Endometrial microvascular endothelial cells (primary cell): ENCODE data around the gene JAKMIP3. TPM values are rescaled to one million over a fixed set of nuclear protein-coding genes. Genes with fewer than 3 reads are reported as not detected.

Experiments
- in situ Hi-C: cut with HindIII; loops from 2 replicates; pipeline ENCODE4 v1.10.0; 2017; ENCODE audit warnings: low sequenced_read_pairs, low pct_unique_long_range_greater_than_20kb; ENCODE audit errors: inconsistent ontology term
- total RNA-seq: library from RNA; depleted of rRNA; stranded (reverse); fragments of >200 nt; gene quantifications from one replicate; pipeline ENCODE4 v1.2.3, GENCODE V29; 2015; ENCODE audit errors: inconsistent ontology term

Gene JAKMIP3
- total RNA-seq: not detected

DNA sequence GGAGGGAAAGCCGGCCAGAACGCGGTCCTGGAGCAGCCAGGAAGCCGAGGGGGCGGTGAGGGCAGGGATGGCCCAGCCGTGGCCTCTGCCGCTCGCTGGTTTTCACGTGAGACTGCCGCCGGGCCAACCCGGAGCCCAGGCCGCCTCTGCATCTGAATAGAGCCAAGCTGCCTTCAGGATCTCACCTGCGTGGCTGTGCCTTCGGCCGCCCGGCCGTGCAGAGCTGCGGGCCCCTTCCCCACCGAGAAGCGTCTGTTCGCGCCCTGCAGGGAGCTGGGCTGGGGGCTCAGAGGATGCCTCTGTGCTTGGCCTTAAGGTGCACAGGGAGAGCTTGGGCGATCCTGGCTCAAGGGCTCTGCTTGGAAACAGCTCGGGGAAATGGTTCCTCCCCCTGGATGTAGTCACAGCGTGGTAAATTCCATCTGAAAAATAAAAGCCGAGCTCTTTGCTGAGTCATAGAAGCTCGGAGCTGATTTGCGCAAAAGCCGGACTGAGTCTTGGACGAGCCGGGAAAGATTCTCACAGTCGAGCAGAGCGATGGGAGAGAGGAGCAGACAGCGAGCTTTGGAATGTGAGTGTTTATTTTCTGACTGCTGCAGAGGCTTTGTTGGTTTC is at the start of gene JAKMIP3:
Gene JAKMIP3, plus strand, starts transcription at position 456 of the 615 bp plus-strand sequence. CDS start 38,863 bp downstream, outside the sequence.
- in situ Hi-C loops: no loop called here

DNA sequence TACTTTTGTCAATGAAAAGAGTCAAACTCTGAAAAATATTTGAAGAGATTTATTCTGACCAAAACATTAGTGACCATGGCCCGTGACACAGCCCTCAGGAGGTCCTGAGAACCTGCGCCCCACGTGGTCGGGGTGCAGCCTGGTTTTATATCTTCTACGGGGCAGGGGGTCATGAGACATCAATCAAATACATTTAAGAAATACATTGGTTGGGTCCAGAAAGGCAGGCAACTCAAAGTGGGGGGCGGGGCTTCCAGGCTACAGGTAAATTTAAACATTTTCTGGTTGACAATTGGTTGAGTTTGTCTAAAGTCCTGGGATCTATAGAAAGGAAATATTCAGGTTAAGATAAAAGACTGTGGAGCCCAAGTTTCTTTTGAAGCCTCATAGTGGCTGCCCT is 49.2 kb upstream of the JAKMIP3 start:
- in situ Hi-C loops: no loop called here

DNA sequence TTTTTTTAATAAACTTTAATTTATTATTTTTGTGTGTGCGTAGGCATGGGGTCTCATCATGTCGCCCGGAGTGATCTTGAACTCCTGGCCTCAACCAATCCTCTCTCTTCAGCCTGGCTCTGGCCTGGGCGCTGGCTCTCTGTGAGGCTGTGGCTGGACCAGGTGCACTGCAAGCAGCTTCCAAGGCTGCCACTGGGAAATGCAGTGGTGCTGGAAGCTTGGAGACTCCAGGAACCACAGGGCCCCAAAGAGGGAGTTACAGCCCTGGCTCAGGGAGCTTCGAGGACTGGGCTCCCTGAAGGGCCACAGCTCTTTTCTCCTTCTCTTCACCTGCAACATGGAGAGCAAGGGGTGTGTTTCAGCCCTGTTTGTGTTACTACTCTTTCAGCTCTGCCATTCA is 47.3 kb upstream of the JAKMIP3 start:
- in situ Hi-C loops: no loop called here

DNA sequence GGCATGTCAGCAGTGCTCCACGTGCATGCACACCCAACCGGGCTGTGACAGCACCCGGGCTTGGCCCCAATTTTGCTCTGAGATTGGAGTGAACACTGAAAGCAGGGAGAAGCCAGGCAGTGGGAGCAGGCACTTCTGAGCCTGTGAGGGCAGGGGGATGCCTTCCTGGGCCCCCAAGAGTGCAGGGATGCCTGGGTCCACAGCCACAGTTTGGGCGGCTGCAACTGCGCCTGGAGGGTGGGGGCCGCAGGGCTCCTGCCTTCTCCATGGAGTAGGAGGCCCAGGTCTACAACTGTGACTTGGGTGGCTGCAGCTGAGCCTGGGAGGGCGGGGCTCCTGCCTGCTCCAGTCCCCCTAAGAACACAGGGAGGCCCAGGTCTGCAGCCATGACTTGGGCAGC is 46.4 kb upstream of the JAKMIP3 start:
- in situ Hi-C loops: no loop called here

DNA sequence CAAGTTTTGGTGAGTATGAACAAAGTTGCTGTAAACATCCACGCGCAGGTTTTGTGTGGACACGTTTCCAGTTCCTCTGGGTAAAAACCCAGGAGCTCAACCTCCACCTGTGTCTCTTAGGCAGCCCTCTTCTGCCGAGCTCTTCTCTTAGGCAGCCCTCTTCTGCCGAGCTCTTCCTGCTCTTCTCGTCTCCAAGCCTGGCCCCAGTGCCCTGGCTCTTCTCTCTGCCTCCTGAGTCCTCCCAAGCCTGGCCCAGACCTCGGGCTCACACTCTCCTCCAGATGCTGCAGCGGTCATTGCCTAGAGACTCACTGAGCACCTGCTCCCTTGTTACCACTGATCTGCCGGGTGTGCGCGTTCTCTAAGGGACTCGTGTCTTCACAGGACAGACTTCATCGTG is 45.3 kb upstream of the JAKMIP3 start:
- in situ Hi-C loops: no loop called here

DNA sequence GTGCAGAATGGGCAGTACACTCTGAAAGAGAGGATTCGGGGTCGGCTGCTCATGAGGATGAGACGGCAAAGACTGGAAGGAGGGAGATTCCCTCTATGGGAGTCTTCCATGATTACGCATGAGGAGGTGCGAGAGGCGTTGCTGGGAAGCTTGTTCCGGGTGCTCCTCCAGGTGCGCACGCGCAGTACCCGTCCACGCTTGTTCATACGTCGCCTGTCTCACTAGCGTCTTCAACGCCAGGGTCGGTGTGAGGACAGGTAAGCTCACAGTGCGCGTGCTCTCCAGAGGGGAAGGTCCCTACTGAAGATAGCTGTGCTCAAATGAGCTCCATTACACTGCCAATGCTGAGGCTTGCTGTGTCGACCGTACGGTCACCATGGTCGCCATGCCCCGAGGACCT is 44.7 kb upstream of the JAKMIP3 start:
- in situ Hi-C loops: no loop called here

DNA sequence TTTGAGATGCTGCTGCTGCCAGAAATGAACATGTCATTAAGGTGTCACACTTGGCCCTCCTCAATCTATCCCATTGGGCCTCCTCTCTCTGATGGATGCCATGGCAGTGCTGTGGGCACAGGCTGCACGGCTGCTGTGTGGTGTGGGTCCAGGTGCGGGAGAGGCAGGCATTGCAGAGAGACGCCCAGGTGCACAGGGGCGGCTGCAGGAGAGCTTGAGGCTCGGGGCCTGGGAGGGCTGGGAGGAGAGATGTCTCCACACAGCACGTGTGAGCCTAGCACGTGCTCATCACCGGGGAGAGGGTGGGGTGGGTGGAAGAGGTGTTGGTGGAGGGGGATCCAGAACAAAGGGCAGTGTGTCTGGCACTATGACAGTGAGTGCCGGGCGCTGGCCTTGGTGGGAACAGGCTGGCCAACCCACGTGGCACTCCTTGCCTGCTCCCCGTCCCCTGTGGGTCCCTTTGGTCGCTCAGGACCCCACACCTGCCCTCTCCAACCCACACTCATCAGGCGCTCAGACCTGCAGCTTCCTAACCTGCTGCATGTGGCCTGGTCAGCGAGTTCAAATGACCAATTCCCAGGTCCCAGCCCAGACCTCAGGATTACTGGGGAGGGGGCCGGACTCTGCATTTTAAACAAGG is 44.1 kb upstream of the JAKMIP3 start:
- in situ Hi-C loops: no loop called here

DNA sequence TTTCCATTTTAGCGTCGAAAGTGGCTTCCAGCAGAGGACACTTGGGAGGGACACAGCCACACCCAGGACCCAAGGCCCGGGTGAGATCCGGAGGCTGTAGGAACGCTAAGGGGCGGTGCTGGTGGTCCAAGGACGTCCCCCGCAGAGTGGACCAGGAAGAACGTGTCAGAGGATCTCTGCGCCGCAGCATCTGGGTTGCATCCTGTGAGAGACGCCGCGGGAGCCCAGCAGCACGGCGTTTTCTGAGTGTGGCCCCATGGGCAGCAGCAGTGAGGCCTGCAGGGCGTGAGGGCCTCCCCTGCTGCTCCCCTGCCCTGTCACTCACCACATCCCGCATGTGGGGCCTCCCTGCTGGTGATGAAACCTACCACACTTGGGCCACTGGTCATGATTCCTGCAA is 43.5 kb upstream of the JAKMIP3 start:
- in situ Hi-C loops: no loop called here

DNA sequence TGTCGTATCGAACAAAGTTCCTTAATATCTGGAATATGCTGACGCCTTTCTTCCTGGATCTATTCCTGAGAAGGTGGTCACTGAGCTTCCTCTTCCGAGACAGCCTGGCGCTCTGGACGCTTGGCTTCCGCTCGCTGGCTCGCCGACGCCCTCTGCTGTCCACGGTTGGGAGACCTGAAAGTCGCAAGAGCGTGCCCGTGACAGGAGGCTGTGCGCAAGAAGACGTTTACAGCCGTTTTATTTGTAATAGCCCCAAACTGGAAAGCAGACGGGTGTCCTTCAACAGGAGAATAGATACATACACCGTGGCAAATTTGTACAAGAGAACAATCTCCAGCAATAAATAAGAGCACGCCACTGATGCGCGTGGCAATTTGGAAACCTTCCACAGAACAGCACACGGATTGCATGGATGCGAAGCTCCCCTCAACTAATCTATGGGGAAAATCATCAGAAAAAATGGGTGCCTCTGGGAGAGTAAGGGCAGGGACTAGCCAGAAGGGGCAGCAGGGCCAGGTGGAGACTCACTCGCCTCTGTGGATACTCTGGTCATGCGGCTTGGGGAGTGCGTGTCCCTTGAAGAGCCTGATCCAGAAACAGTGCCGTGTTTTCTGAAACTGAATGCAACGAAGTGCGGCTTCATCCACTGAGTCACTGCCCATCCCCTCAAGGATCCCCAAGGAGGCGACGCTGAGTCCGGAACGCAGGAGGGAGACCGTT is 42.5 kb upstream of the JAKMIP3 start:
- in situ Hi-C loops: no loop called here

DNA sequence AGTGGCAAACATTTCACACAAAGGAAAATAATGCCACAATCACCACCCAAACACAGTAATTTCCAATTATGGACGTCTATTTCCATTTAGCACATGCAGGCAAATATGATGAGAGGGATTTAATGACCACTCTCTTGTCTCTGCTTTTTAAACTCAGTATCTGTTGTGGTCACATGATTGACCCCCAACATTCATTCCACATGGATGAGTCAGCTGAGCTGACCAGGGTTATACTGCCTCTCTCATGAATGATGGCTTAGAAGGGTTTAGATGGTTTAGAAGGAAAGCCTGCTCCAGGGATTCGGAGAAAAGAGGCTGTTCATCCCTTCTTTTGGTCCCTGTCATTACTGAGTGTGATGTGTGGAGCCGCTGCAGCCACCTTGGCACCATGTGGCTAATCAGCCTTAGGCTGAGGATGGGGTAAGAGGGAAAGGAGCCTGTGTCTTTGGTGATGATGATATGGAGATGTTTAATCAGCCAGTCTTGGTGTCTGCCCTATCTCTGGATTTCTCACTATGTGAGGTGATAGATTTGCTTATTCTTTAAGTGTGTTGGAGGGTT is 38.2 kb upstream of the JAKMIP3 start:
- in situ Hi-C loops: no loop called here

DNA sequence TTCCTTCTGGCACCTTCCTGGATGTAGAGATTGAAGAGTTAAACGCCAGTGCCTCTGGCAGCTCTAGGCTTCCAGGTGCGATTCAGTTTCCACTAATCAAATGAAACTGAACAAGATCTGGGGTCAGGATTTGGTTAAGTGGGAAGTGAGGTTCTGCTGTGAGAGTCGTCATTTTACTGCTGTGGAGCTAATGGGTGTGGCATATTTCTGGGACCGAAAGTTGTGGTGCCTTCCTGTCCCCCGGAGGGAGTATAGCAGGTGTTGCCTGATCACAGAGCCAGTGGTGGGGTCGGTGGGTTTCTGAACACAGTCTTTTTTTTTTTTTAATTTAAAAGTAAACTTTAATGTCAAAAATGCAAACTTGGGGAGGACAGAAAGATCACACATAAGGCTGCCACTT is 37.0 kb upstream of the JAKMIP3 start:
- in situ Hi-C loops: no loop called here

DNA sequence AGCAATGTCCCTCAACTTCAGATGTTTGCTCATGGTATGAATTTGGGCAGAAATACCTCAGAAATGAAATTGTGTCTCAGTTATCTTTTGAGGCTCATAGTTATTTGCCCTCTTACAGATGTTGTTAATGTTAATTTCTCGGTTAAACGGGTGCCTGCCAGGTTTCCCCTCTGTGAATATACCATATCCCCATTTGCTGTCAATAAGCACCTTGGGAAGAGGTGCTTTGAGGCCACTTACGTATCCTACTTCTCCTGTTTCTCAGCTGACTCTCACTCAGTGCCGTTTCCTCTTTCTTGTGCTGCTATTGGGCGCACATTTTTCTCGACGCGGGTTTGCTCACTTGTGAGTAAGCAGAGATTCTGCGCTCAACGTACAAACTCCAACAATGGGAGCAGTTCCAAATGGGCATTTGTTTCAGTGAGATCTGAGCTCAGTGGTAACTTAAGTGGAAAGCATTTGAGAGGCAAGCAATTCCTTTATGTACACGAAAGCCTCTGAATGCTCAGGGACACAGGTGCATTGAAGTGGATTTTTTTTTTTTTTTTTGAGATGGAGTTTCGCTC is 34.8 kb upstream of the JAKMIP3 start:
- in situ Hi-C loops: no loop called here

DNA sequence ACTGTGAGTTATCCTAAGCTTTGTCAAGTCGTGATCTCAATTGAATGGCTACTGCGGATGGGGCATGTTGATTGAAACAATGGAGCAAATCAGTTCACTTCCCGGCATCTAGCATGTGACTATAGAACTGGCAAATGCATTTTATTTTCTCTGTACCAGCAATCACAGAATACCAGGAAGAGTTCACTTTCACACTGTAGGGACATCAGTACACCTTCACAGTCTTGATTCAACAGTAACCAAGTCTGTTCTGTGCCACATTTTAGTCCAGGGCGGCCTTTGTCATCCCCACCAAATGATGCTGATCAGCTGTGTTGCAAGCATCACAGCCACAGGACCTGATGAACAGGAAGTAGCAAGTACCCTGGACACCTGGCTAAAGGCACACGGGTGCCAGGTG is 32.1 kb upstream of the JAKMIP3 start:
- in situ Hi-C loops: no loop called here

DNA sequence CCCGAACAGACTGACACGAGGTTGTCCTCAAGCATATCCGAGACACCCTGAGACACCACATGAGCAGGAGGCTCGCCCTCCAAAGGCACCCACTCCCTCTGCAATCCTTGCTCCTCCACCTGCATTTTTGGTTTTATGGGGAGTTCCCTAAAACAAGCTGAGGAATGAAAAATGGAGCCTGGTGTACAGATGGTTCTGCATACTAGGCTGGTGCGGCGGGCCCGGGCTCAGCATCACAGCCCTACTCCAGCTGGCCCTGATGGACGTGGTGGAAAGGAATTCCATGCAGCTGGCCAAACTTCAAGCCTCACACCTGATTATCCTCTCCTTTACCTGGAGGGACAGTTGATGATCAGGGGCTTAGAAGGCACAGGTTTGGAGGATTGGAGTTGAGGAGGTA is 30.3 kb upstream of the JAKMIP3 start:
- in situ Hi-C loops: no loop called here

DNA sequence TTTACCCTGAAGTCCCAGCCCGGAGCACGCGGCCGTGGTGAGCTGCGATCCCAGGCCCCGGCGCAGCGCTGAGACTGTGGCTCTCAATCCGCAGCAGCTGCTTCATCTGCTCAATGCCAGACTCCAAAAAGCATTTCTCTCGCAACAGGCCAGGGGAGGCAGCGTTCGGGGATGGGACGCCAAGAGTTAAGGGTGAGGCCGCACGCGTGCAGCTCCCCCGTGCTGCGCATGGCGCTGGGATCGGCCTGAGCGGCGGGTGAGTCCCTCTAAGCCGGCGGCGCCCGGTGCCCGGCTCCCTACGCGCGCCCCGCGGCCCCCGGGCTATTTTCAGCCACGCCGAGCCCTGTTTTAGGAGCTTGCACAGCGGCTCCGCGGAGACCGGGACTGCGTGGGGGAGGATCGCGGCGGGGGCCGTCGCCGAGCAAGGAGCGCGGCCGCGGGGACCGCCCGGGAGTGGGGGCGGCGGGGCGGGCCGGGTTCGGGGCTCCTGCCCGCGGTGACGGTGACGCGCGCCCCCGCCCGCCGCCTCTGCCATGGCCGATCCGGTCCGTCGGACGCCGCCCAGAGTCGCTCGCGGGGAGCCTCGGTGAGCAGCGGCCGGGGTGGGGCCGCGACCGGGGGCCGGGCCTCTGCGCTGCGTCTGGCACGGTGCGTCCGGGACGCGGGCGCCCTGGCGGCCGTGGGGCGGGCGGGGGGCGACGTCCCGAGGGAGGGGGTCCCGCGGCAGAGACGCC is 29.4 kb upstream of the JAKMIP3 start:
- in situ Hi-C loops: no loop called here

DNA sequence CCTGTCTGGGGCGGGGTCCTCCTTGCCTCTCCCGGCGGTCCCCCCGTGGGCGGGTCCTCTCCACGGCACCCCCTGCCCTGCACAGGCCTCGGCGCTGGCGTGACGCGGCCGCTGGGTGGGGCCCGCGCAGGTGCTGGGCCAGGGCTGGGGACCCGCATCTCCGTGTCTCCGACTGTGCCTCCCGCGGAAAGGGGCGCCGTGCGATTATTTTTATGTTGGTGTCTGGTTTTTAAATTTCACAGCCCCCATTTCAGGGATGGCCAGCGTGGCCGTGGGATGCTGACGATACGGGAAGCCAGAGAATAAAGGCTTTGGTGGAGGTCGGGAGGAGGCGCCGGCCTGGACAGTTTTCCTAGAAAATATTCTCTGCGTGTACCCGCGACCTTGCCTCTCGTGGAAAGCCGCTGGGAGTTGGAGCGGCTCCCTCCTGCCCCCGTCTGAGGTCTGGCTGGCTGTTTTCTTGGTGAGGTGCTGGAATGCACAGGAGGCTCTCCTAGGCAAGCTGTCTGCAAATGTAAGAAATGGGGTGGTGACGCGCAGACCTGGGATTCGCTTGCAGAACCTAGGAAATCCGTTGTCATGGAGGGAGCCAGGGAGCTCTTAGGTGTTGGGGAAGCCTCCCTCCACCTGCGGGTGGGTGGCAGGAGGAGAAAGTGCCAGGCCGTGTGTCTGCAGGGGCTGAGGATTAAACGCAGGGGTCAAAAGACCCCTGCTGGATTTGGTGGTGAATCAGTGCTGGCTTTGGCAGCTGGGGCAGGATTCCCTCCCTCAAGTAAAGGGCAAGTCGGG is 28.7 kb upstream of the JAKMIP3 start:
- in situ Hi-C loops: no loop called here

DNA sequence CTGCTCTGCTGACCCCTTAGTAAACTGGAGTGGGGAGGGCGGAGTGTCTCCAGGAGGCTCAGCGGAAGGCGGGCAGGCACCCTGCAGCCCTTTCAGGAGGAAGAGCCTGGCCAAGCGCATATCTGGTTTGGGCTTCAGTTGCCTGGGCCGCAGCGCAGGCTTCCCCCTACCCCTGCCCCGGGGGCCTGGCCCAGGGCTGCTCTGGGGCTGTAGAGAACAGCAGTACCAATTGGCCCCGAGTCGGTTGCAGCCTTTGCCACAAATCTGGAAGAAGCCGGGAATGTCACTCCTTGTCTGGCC is 28.1 kb upstream of the JAKMIP3 start:
- in situ Hi-C loops: no loop called here

DNA sequence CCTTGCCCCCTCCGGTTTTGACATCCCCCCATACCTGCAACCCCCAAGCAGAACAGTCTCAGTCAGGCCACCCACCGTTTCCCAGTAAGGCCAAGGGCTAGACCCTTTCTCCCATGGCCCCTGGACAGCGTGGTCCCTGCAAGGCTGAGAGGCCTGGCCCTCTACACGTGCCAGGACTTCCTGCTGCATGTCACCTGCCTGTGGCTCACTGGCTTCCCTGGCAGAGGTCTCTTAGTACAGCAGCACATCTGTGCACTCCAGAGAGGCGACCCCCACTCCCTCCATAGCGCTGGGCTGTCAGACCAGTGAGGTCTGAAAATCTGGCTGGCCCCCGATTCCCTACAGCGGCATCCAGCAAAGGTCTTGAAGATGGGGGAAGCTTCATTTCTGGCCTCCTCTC is 26.4 kb upstream of the JAKMIP3 start:
- in situ Hi-C loops: no loop called here

DNA sequence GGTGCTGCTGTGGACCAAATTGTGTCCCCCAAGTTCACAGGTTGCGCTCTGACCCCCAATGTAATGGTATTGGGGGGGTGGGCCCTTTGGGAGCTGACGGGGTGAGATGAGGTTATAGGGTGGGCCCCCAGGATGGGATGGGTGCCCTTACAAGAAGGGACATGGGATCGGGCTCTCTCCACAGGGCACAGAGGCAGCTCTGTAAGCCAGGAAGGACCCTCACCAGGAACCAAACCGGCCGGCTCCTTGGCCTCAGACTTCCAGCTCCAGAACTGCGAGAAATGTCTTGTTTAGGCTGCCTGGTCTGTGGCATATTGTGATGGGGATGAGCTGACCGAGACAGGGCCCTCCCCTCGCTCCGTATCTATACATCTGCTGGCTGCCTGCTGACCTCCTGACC is 25.7 kb upstream of the JAKMIP3 start:
- in situ Hi-C loops: no loop called here
